ENCODE results near the gene MAVS. TPM values are rescaled to one million over a fixed set of nuclear protein-coding genes. Genes with fewer than 3 reads are reported as not detected.

Gene MAVS
- total RNA-seq, 1 experiment from 2014 or later, result 24.2 TPM

DNA sequence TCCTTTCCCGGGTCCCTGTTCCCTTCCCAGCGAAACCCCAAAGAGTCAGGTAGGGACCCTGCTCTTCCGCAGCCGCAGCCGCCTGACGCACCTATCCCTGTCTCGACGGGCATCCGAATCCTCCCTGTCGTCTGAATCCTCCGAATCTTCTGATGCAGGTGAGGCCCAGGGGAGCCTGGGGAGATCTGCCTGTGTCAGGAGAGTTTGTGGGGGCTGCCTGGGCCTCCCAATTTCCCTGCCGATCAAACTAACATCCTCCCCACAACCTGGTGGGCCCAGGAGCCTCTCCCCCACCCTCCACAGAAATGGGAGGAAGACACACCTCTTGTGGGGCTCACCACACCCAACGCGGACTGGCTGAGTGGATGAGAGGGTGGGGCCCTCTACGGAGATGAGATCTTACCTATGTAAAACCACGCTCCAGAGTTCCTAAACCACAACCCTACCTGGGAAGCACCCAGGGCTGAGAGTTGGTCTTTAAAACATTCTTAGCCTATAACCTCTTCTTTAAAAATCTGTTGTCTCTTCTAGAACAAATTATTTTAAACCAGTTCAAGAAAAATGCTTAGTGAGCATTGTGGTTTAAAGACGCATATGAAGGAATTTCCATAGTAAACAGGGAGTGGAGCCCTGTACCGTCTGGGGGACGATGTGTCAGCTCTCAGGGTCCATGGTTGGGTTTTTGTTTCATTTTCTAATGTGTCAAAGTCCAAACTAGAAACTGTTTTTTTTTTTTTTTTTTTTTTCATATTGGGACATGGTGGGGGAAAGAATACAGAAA, 48.9 kb upstream of the MAVS start:
- no peak overlapping the region for H2AK5ac ChIP-seq (ENCODE audit: insufficient read length, low read length)
- Mint-ChIP-seq H3K36me3 (ENCODE audit: insufficient read depth in 1 of 3, low read depth in 3 of 3) (peaks cover 13 to 24% (median 18%) of the 10 kb centered on the region in 3 experiments), H3K27me3 (ENCODE audit: low read depth) (peaks cover 15% of the 10 kb centered on the region), H3K9me3 (no peaks in the 10 kb centered on the region), H3K27ac (peak overlapping the region in 2 of 3 experiments; percentile 31 to 89; a peak in 2 of 7 replicates), H3K4me1 (peaks cover 42 to 55% of the 10 kb centered on the region in 2 experiments), H3K4me3 (peak overlapping the region; percentile 73 to 92)
- no peak for TF ChIP-seq CTCF (conservative IDR thresholded peaks at IDR 0.05)
- no peak overlapping the region for H4K5ac ChIP-seq (ENCODE audit: insufficient read length, low read depth, low read length)
- no peak overlapping the region for H3K23ac ChIP-seq (ENCODE audit: insufficient read length, low read depth, low read length)
- no peak for DNase-seq
- H2BK5ac ChIP-seq (ENCODE audit: insufficient read length, low read length), result no peak overlapping the region
- H3K23me2 ChIP-seq (ENCODE audit: insufficient read length, low read depth, low read length, poor library complexity, severe bottlenecking), result peaks cover 19% of the 10 kb centered on the region
- no peaks in the 10 kb centered on the region for H3K79me1 ChIP-seq (ENCODE audit: insufficient read depth, low read depth, low read length, poor library complexity, severe bottlenecking)
- no CpG with 5 or more reads among the region's 19 CpGs for WGBS (ENCODE audit: extremely low coverage, insufficient read length, low lambda C conversion rate)
- H2BK120ac ChIP-seq (ENCODE audit: low read depth, low read length, poor library complexity, severe bottlenecking), result no peak overlapping the region
- H2BK20ac ChIP-seq (ENCODE audit: low read depth, low read length, poor library complexity, severe bottlenecking), result no peak overlapping the region
- H4K20me1 ChIP-seq (ENCODE audit: control insufficient read depth, insufficient read depth, insufficient read length), result no peaks in the 10 kb centered on the region
- no peak overlapping the region for H2BK15ac ChIP-seq (ENCODE audit: low read depth, low read length)
- no peak overlapping the region for H2BK12ac ChIP-seq (ENCODE audit: insufficient read length, low read depth, low read length)
- H3T11ph ChIP-seq (ENCODE audit: low read length), result no peak overlapping the region
- no peak overlapping the region for H4K8ac ChIP-seq (replicated peaks; ENCODE audit: insufficient read length, low read depth, low read length)
- H3K9me3 ChIP-seq (ENCODE audit: control insufficient read depth, low read depth, low read length), result no peaks in the 10 kb centered on the region
- no peak overlapping the region for H2AFZ ChIP-seq (ENCODE audit: low read length)
- H3K4me1 ChIP-seq (ENCODE audit: insufficient read depth, low read length), result no peaks in the 10 kb centered on the region; the same call in 1 of the 2 replicates
- no peak overlapping the region for H3K14ac ChIP-seq (ENCODE audit: insufficient read depth, low read length)
- no peak overlapping the region for H3K9ac ChIP-seq (ENCODE audit: extremely low read depth, insufficient read length, low read length)
- H4K91ac ChIP-seq (ENCODE audit: insufficient read length, low read depth, low read length), result no peak overlapping the region
- no peaks in the 10 kb centered on the region for H3K79me2 ChIP-seq (ENCODE audit: insufficient read depth, low read length)
- H3K18ac ChIP-seq (ENCODE audit: insufficient read length, low read depth, low read length), result no peak overlapping the region
- H3K4ac ChIP-seq (ENCODE audit: low read depth, low read length), result no peak overlapping the region
- peak overlapping the region; percentile 35 for H3K4me2 ChIP-seq (ENCODE audit: insufficient read depth, insufficient read length, low read length)
- H3K56ac ChIP-seq (ENCODE audit: insufficient read length, low read depth, low read length), result no peak overlapping the region
- no peak overlapping the region for H3K27ac ChIP-seq (ENCODE audit: insufficient read length, low read depth, low read length)
- no peaks in the 10 kb centered on the region for H3K27me3 ChIP-seq (ENCODE audit: insufficient read depth, low read length)
